Measurements from ENCODE around the gene GLIS1. TPM values are rescaled to one million over a fixed set of nuclear protein-coding genes. Genes with fewer than 3 reads are reported as not detected.

The GLIS1 gene
- total RNA-seq (2014; rRNA removed; shearing (Covaris generic)) (0.04 and 0.31 TPM in 2 replicates), polyA plus RNA-seq (2016; fragmentation: Nextera tagmentation; extraction: Ambion mirVana) (0.12 and 0.26 TPM in 2 replicates)
- long read RNA-seq, result 0 reads

DNA sequence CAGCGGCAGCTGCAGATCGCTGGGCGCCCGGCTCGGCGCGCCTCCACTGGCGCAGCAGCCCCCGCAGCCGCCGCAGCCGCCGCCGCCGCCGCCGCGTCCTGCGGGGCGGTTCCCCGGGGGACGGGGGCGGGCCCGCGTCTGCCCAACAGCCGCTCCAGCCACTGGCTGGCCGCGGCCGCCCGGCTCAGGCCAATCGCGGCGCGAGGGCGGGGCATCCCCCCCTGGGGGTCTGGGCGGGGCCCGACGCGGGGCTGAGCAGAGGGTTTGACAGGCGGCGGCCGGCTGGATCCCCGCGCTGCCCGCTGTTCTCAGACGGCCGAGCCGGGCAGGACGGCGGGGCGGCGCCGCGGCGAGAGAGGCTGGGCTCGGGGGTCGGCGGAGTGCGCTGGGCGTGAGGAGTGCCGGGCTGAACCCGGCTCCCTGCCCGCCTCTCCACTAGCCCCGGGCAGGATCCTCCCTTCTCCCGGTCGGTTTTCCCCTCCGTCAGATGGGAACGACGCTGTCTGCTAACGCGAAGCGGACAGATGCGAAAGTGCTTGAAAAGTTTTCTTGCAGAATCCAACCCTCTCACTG, at the start of gene GLIS1:
Gene GLIS1 (minus strand): TSS at position 56 of the 573 bp plus-strand sequence. CDS start 1,100 bp downstream, outside the sequence.
- Histone ChIP-seq H3K36me3 (ENCODE audit: insufficient read depth) (no peaks in the 10 kb centered on the region), H3K27ac (ENCODE audit: low read depth) (no peak within 1 kb of the TSS), H3K79me2 (replicated peaks; ENCODE audit: insufficient read depth) (no peaks in the 10 kb centered on the region), H2AFZ (peak within 1 kb of the TSS; percentile 98), H3K4me2 (peak within 1 kb of the TSS; percentile 85), H3K27me3 (ENCODE audit: insufficient read depth) (peaks cover 78% of the 10 kb centered on the region), H4K20me1 (replicated peaks; ENCODE audit: insufficient read depth) (no peaks in the 10 kb centered on the region), H3K9me2 (ENCODE audit: insufficient read depth) (no peaks in the 10 kb centered on the region), H3K4me3 (peak within 1 kb of the TSS; percentile 63), H3K4me1 (ENCODE audit: insufficient read depth) (peaks cover 9% of the 10 kb centered on the region; the same call in 1 of the 2 replicates), H3F3A (replicated peaks; ENCODE audit: low read depth) (peaks cover 4% of the 10 kb centered on the region; the same call in 1 of the 2 replicates)
- Mint-ChIP-seq H3K27ac (no peak within 1 kb of the TSS), H3K4me3 (peak within 1 kb of the TSS; percentile 61), H3K27me3 (ENCODE audit: insufficient read depth, low read depth, poor library complexity) (peaks cover 61% of the 10 kb centered on the region), H3K9me3 (no peaks in the 10 kb centered on the region), H3K36me3 (ENCODE audit: low read depth) (no peaks in the 10 kb centered on the region), H3K4me1 (peaks cover 12% of the 10 kb centered on the region)
- DNase-seq (ENCODE audit: low spot score) (peak; percentile 92), ATAC-seq (peak; percentile 83)
- TF ChIP-seq, protein P1, sequence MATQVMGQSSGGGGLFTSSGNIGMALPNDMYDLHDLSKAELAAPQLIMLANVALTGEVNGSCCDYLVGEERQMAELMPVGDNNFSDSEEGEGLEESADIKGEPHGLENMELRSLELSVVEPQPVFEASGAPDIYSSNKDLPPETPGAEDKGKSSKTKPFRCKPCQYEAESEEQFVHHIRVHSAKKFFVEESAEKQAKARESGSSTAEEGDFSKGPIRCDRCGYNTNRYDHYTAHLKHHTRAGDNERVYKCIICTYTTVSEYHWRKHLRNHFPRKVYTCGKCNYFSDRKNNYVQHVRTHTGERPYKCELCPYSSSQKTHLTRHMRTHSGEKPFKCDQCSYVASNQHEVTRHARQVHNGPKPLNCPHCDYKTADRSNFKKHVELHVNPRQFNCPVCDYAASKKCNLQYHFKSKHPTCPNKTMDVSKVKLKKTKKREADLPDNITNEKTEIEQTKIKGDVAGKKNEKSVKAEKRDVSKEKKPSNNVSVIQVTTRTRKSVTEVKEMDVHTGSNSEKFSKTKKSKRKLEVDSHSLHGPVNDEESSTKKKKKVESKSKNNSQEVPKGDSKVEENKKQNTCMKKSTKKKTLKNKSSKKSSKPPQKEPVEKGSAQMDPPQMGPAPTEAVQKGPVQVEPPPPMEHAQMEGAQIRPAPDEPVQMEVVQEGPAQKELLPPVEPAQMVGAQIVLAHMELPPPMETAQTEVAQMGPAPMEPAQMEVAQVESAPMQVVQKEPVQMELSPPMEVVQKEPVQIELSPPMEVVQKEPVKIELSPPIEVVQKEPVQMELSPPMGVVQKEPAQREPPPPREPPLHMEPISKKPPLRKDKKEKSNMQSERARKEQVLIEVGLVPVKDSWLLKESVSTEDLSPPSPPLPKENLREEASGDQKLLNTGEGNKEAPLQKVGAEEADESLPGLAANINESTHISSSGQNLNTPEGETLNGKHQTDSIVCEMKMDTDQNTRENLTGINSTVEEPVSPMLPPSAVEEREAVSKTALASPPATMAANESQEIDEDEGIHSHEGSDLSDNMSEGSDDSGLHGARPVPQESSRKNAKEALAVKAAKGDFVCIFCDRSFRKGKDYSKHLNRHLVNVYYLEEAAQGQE (IDR thresholded peaks at IDR 0.05; ENCODE audit: unreplicated experiment), result no peak

DNA sequence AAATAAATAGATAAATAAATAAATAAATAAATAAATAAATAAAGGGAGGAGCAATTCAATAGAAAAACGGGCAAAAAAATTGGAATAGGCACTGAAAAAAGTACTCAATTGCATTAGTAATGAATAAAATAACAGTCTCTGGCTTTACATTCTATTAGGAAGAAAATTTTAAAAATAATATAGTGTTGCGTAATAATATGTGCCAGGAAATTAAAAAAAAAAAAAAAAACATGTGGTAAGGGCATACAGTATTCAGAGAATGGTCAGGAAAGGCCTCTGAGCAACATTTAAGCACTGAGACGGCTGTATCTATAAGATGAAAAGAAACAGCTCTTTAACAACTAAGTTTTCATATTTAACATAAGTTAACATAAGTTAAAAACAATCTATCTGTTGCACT, 48.7 kb upstream of the GLIS1 start:
- no peak overlapping the region for H2AFZ ChIP-seq
- no peak overlapping the region for H3K4me2 ChIP-seq
- 0 out of 2 replicates have a peak, but pooled peaks cover 8% of the 10 kb centered on the region for H4K20me1 ChIP-seq (replicated peaks; ENCODE audit: insufficient read depth)
- H3K27ac Mint-ChIP-seq, result no peak overlapping the region
- no peak overlapping the region for H3K4me3 Mint-ChIP-seq
- peaks cover 28% of the 10 kb centered on the region for H3K36me3 ChIP-seq (ENCODE audit: insufficient read depth)
- H3K79me2 ChIP-seq (replicated peaks; ENCODE audit: insufficient read depth), result no peaks in the 10 kb centered on the region
- no peaks in the 10 kb centered on the region for H3F3A ChIP-seq (replicated peaks; ENCODE audit: low read depth)
- H3K4me3 ChIP-seq, result no peak overlapping the region
- ATAC-seq, result no peak
- DNase-seq (ENCODE audit: low spot score), result no peak
- no peaks in the 10 kb centered on the region for H3K4me1 ChIP-seq (ENCODE audit: insufficient read depth)
- H3K36me3 Mint-ChIP-seq (ENCODE audit: low read depth), result peaks cover 65% of the 10 kb centered on the region
- H3K9me2 ChIP-seq (ENCODE audit: insufficient read depth), result no peaks in the 10 kb centered on the region
- no peak overlapping the region for H3K27ac ChIP-seq (ENCODE audit: low read depth)
- H3K4me1 Mint-ChIP-seq, result no peaks in the 10 kb centered on the region
- no peaks in the 10 kb centered on the region for H3K9me3 Mint-ChIP-seq
- H3K27me3 ChIP-seq (ENCODE audit: insufficient read depth), result no peaks in the 10 kb centered on the region
- no peaks in the 10 kb centered on the region for H3K27me3 Mint-ChIP-seq (ENCODE audit: insufficient read depth, low read depth, poor library complexity)
- no peak for TF ChIP-seq EZH2phosphoT487 (IDR thresholded peaks at IDR 0.05; ENCODE audit: unreplicated experiment)
- TF ChIP-seq ZNF331 (CRISPR knock-in tag; IDR thresholded peaks at IDR 0.05; ENCODE audit: low read depth), result no peak
- TF ChIP-seq CREB1 (CRISPR knock-in tag; IDR thresholded peaks at IDR 0.05; ENCODE audit: low read depth), result no peak
- TF ChIP-seq JUNB (IDR thresholded peaks at IDR 0.05; ENCODE audit: unreplicated experiment), result no peak
- TF ChIP-seq, protein P2, sequence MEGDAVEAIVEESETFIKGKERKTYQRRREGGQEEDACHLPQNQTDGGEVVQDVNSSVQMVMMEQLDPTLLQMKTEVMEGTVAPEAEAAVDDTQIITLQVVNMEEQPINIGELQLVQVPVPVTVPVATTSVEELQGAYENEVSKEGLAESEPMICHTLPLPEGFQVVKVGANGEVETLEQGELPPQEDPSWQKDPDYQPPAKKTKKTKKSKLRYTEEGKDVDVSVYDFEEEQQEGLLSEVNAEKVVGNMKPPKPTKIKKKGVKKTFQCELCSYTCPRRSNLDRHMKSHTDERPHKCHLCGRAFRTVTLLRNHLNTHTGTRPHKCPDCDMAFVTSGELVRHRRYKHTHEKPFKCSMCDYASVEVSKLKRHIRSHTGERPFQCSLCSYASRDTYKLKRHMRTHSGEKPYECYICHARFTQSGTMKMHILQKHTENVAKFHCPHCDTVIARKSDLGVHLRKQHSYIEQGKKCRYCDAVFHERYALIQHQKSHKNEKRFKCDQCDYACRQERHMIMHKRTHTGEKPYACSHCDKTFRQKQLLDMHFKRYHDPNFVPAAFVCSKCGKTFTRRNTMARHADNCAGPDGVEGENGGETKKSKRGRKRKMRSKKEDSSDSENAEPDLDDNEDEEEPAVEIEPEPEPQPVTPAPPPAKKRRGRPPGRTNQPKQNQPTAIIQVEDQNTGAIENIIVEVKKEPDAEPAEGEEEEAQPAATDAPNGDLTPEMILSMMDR (conservative IDR thresholded peaks at IDR 0.05; ENCODE audit: low read depth in 2 of 2), result no peak
- TF ChIP-seq, protein P3, sequence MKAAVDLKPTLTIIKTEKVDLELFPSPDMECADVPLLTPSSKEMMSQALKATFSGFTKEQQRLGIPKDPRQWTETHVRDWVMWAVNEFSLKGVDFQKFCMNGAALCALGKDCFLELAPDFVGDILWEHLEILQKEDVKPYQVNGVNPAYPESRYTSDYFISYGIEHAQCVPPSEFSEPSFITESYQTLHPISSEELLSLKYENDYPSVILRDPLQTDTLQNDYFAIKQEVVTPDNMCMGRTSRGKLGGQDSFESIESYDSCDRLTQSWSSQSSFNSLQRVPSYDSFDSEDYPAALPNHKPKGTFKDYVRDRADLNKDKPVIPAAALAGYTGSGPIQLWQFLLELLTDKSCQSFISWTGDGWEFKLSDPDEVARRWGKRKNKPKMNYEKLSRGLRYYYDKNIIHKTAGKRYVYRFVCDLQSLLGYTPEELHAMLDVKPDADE (IDR thresholded peaks at IDR 0.05), result no peak
- no peak for TF ChIP-seq ZNF114 (CRISPR knock-in tag; IDR thresholded peaks at IDR 0.05)
- no peak for TF ChIP-seq POLR2AphosphoS5 (IDR thresholded peaks at IDR 0.05; ENCODE audit: low read depth)
- no peak for TF ChIP-seq NANOG (IDR thresholded peaks at IDR 0.05; ENCODE audit: borderline replicate concordance)
- TF ChIP-seq, protein P1 (IDR thresholded peaks at IDR 0.05; ENCODE audit: unreplicated experiment), result no peak
- TF ChIP-seq EZH2 (IDR thresholded peaks at IDR 0.05; ENCODE audit: low read depth, unreplicated experiment), result no peak

All from GM23338 (cell line).